Body of pancreas (tissue), 4 donors: ENCODE measurements around the gene NPY1R. TPM values are rescaled to one million over a fixed set of nuclear protein-coding genes. Genes with fewer than 3 reads are reported as not detected.

Source experiments
- ATAC-seq: fragments of 150-250 bp; one replicate; pipeline ENCODE4 v1.9.1; 2016
- DNase-seq, 4 donors: peaks; one replicate each; pipeline ENCODE4 v3.0.0-alpha.2; 2019
- H3K27ac ChIP-seq, 4 donors: fragments of 200-600 bp; sonication (generic); 1 replicate in 3 of 4; 2 replicates in 1 of 4; pipeline versions ENCODE4 v1.5.1 to v1.6.1; 2016 to 2019; ENCODE audit warnings: mild to moderate bottlenecking in 1 of 4, mixed read lengths in 1 of 4, moderate library complexity in 1 of 4
- H3K27me3 ChIP-seq, 2 donors: fragments of 200-600 bp; sonication (generic); one replicate each; pipeline ENCODE4 v1.6.0; 2016; ENCODE audit warnings: mild to moderate bottlenecking in 1 of 2
- H3K36me3 ChIP-seq, 2 donors: fragments of 200-600 bp; sonication (generic); replicated peaks in 1 of 2; 2 replicates each; pipeline ENCODE4 v1.5.1; 2016; ENCODE audit warnings: low read depth in 2 of 2; ENCODE audit not compliant: insufficient read depth in 1 of 2
- H3K4me1 ChIP-seq: fragments of 200-600 bp; sonication (generic); one replicate; pipeline ENCODE4 v1.6.0; 2016
- H3K4me3 ChIP-seq, 2 donors: fragments of 200-600 bp; sonication (generic); 1 replicate in 1 of 2; 2 replicates in 1 of 2; pipeline ENCODE4 v1.5.1; 2016 to 2019
- H3K9me3 ChIP-seq, 3 donors: fragments of 200-600 bp; sonication (generic); 1 replicate in 2 of 3; 2 replicates in 1 of 3; pipeline ENCODE4 v1.5.1; 2016
- CTCF ChIP-seq, 7 experiments: fragments of 450-650 bp in 4 of 7; fragments of 200-600 bp in 3 of 7; sonication (generic) in 3 of 7; IDR thresholded peaks; one replicate each; pipeline ENCODE4 v1.5.1; 2016 to 2019; ENCODE audit warnings: antibody characterized with exemption in 7 of 7
- POLR2A ChIP-seq, 3 donors: fragments of 450-650 bp; IDR thresholded peaks; one replicate each; pipeline ENCODE4 v1.6.1; 2016; ENCODE audit warnings: antibody characterized with exemption in 3 of 3, mild to moderate bottlenecking in 2 of 3
- WGBS, 2 donors: methylation state at CpG; one replicate each; pipeline ENCODE4 v1.1.5; 2017; 5-methylcytosine and 5-hydroxymethylcytosine counted together
- intact Hi-C: fragments of 100-400 bp; cut with DNase I; formaldehyde crosslinking; loops from one replicate; pipeline ENCODE4 v1.15.1; 2023
- total RNA-seq, 2 donors: library from RNA; depleted of rRNA; stranded (reverse); fragments of >200 nt; gene quantifications; one replicate each; pipeline ENCODE4 v1.1.0, GENCODE V29; 2016

Gene NPY1R
- total RNA-seq, 2 donors from 2014 or later, result 4.9 to 14.0 TPM

- TF ChIP-seq CTCF (IDR thresholded peaks at IDR 0.05) (no peak), POLR2A (IDR thresholded peaks at IDR 0.05) (no peak)
- DNase-seq (peak in 1 of 4 donors; percentile 9), ATAC-seq (peak; percentile 64)
- H3K36me3 ChIP-seq, result no peaks in the 10 kb centered on the region
- H3K9me3 ChIP-seq, result no peaks in the 10 kb centered on the region
- H3K27ac ChIP-seq, result peak overlapping the region in 3 of 4 donors; percentile 44 to 78 (median 56)
- H3K4me1 ChIP-seq, result peaks cover 15% of the 10 kb centered on the region
- WGBS, 2 donors, result 2% methylated on average over 21 to 50 of the region's 50 CpGs
- peak overlapping the region in 1 of 2 donors; percentile 48 for H3K4me3 ChIP-seq
- intact Hi-C loops, result no loop called here
- H3K27me3 ChIP-seq, result peaks cover 0 to 11% of the 10 kb centered on the region in 2 donors
Measured at GRCh38 chr4:163344147-163345125, 12.0 kb upstream of the NPY1R start.

- Histone ChIP-seq H3K4me1 (peaks cover 15% of the 10 kb centered on the region), H3K27me3 (peaks cover 0 to 11% of the 10 kb centered on the region in 2 donors), H3K9me3 (no peaks in the 10 kb centered on the region), H3K27ac (peak within 1 kb of the TSS in 3 of 4 donors; percentile 44 to 78 (median 56)), H3K4me3 (peak within 1 kb of the TSS in 1 of 2 donors; percentile 48), H3K36me3 (no peaks in the 10 kb centered on the region)
- TF ChIP-seq CTCF (IDR thresholded peaks at IDR 0.05) (no peak), POLR2A (IDR thresholded peaks at IDR 0.05) (no peak)
- DNase-seq (no peak), ATAC-seq (peak; percentile 75)
- WGBS, 2 donors, result 2% methylated on average over 9 to 52 of the region's 55 CpGs
- intact Hi-C loops, result no loop called here
Measured at GRCh38 chr4:163343604-163344146, 11.3 kb upstream of the NPY1R start, which contains the start of gene NPY5R. NPY5R (plus strand) TSS chr4:163343892; CDS start chr4:163350274, 6,382 bp downstream.

GRCh38 chr4:163335384-163335783 is 3.0 kb upstream of the NPY1R start:
- H3K4me3 ChIP-seq, result no peak overlapping the region
- H3K27me3 ChIP-seq, result no peaks in the 10 kb centered on the region
- H3K27ac ChIP-seq, result no peak overlapping the region
- no peaks in the 10 kb centered on the region for H3K9me3 ChIP-seq
- no peak for TF ChIP-seq CTCF (IDR thresholded peaks at IDR 0.05)
- TF ChIP-seq POLR2A (IDR thresholded peaks at IDR 0.05), result no peak
- 52 to 69% methylated on average over 3 of the region's 3 CpGs for WGBS, 2 donors
- no peak for ATAC-seq
- no peaks in the 10 kb centered on the region for H3K4me1 ChIP-seq
- no peaks in the 10 kb centered on the region for H3K36me3 ChIP-seq
- intact Hi-C loops, result no loop called here
- no peak for DNase-seq

GRCh38 chr4:163331629-163332376 is 593 bp downstream of the NPY1R start:
- H3K27me3 ChIP-seq, result no peaks in the 10 kb centered on the region
- no peaks in the 10 kb centered on the region for H3K4me1 ChIP-seq
- peak overlapping the region in 2 of 4 donors; percentile 69 to 79 for H3K27ac ChIP-seq
- DNase-seq (peak; percentile 14 to 32 (median 30)), ATAC-seq (peak; percentile 39)
- no peaks in the 10 kb centered on the region for H3K9me3 ChIP-seq
- intact Hi-C loops, result no loop called here
- no peaks in the 10 kb centered on the region for H3K36me3 ChIP-seq
- H3K4me3 ChIP-seq, result peak overlapping the region; percentile 25 to 58
- peak in 2 of 7 experiments; percentile 1 to 19 for TF ChIP-seq CTCF (IDR thresholded peaks at IDR 0.05)
- no peak for TF ChIP-seq POLR2A (IDR thresholded peaks at IDR 0.05)
- WGBS, 2 donors, result 0% methylated on average over 34 to 58 of the region's 58 CpGs
